ENCODE results near the gene SOS1. TPM values are rescaled to one million over a fixed set of nuclear protein-coding genes. Genes with fewer than 3 reads are reported as not detected.

Gene SOS1
- polyA plus RNA-seq, 1 of the 3 experiments (the other 2 are of a cell fraction) = 12.8 TPM

GRCh38 chr2:39007875-39008504 lies 112.9 kb downstream of the SOS1 start:
- Histone ChIP-seq H4K20me1 (ENCODE audit: insufficient read depth) (no peaks in the 10 kb centered on the region), H3K36me3 (replicated peaks in 1 of 2; ENCODE audit: control insufficient read depth in 1 of 2, insufficient read depth in 2 of 2, low read length in 1 of 2) (peaks cover 74 to 75% of the 10 kb centered on the region in 2 experiments), H3K27ac (ENCODE audit: low read depth in 2 of 2, low read length in 1 of 2) (no peak overlapping the region), H3K9me3 (no peaks in the 10 kb centered on the region), H3K4me1 (ENCODE audit: control insufficient read depth in 1 of 2, insufficient read depth in 2 of 2, low read depth in 1 of 2, low read length in 1 of 2) (no peaks in the 10 kb centered on the region), H3K79me2 (ENCODE audit: insufficient read depth) (no peaks in the 10 kb centered on the region), H3K4me2 (no peak overlapping the region), H3K4me3 (ENCODE audit: low read depth in 2 of 2, low read length in 1 of 2) (no peak overlapping the region), H3K27me3 (ENCODE audit: insufficient read depth) (no peaks in the 10 kb centered on the region), H3K9me2 (no peaks in the 10 kb centered on the region), H3F3A (replicated peaks; ENCODE audit: insufficient read depth) (peaks cover 12% of the 10 kb centered on the region), H3K9ac (no peak overlapping the region), H2AFZ (ENCODE audit: low read depth) (no peak overlapping the region)
- TF ChIP-seq RFX5 (IDR thresholded peaks at IDR 0.05; ENCODE audit: low read length) (no peak), SMC3 (IDR thresholded peaks at IDR 0.05; ENCODE audit: low read depth, low read length) (no peak), RXRA (IDR thresholded peaks at IDR 0.05; ENCODE audit: borderline replicate concordance, low read depth) (no peak), USF2 (IDR thresholded peaks at IDR 0.05; ENCODE audit: borderline replicate concordance, low read depth, low read length) (no peak), RCOR1 (IDR thresholded peaks at IDR 0.05; ENCODE audit: low read length) (no peak), TAF1 (IDR thresholded peaks at IDR 0.05; ENCODE audit: borderline replicate concordance, low read depth, low read length) (no peak), FOSL2 (IDR thresholded peaks at IDR 0.05; ENCODE audit: borderline replicate concordance, low read depth) (no peak), JUND (IDR thresholded peaks at IDR 0.05) (no peak)
- TF ChIP-seq, protein P1, sequence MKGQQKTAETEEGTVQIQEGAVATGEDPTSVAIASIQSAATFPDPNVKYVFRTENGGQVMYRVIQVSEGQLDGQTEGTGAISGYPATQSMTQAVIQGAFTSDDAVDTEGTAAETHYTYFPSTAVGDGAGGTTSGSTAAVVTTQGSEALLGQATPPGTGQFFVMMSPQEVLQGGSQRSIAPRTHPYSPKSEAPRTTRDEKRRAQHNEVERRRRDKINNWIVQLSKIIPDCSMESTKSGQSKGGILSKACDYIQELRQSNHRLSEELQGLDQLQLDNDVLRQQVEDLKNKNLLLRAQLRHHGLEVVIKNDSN (IDR thresholded peaks at IDR 0.05; ENCODE audit: borderline replicate concordance, low read depth) = no peak
- TF ChIP-seq, protein P2, sequence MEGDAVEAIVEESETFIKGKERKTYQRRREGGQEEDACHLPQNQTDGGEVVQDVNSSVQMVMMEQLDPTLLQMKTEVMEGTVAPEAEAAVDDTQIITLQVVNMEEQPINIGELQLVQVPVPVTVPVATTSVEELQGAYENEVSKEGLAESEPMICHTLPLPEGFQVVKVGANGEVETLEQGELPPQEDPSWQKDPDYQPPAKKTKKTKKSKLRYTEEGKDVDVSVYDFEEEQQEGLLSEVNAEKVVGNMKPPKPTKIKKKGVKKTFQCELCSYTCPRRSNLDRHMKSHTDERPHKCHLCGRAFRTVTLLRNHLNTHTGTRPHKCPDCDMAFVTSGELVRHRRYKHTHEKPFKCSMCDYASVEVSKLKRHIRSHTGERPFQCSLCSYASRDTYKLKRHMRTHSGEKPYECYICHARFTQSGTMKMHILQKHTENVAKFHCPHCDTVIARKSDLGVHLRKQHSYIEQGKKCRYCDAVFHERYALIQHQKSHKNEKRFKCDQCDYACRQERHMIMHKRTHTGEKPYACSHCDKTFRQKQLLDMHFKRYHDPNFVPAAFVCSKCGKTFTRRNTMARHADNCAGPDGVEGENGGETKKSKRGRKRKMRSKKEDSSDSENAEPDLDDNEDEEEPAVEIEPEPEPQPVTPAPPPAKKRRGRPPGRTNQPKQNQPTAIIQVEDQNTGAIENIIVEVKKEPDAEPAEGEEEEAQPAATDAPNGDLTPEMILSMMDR (IDR thresholded peaks at IDR 0.05) = no peak
- WGBS (ENCODE audit: low lambda C conversion rate) = 93% methylated on average over 4 of the region's 5 CpGs
- POLR2A ChIA-PET = no interaction called here
- DNase-seq = no peak
- CTCF ChIA-PET = interaction anchor here (1.0 to 2.6 kb wide), 9 partner anchors 9 to 221 kb away, joined by 3 to 9 read pairs (median 5); no protein-coding TSS in a partner anchor

DNA sequence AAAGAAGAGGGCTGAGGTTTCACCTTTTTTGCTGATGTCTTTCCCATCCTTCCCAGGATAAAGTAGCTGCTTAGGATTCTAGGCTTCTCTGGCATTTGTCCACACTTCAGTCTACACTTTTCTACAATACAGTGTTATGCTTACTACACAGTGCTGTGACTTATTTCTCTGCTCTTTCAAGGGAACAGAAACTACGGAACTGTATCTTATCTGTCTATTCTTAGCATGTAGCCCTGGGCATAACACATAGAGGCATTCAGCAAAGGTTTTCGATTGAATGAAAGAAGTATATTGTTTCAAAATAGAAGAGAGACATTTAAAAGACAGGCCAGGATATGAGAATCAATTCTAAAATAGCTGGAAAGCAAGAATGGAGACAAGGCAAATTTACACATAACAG lies 120.3 kb downstream of the SOS1 start:
- Histone ChIP-seq H3K36me3 (replicated peaks in 1 of 2; ENCODE audit: control insufficient read depth in 1 of 2, insufficient read depth in 2 of 2, low read length in 1 of 2) (peaks cover 55 to 56% of the 10 kb centered on the region in 2 experiments), H3K4me2 (no peak overlapping the region), H2AFZ (ENCODE audit: low read depth) (no peak overlapping the region), H3K9me3 (no peaks in the 10 kb centered on the region), H3K27me3 (ENCODE audit: insufficient read depth) (no peaks in the 10 kb centered on the region), H3K79me2 (ENCODE audit: insufficient read depth) (no peaks in the 10 kb centered on the region), H3K9me2 (no peaks in the 10 kb centered on the region), H3K9ac (no peak overlapping the region), H4K20me1 (ENCODE audit: insufficient read depth) (no peaks in the 10 kb centered on the region), H3K27ac (ENCODE audit: low read depth in 2 of 2, low read length in 1 of 2) (no peak overlapping the region), H3K4me1 (ENCODE audit: control insufficient read depth in 1 of 2, insufficient read depth in 2 of 2, low read depth in 1 of 2, low read length in 1 of 2) (peaks cover 0 to 3% of the 10 kb centered on the region in 2 experiments; a peak in 1 of 4 replicates), H3K4me3 (ENCODE audit: low read depth in 2 of 2, low read length in 1 of 2) (no peak overlapping the region), H3F3A (replicated peaks; ENCODE audit: insufficient read depth) (peaks cover 13% of the 10 kb centered on the region)
- WGBS (ENCODE audit: low lambda C conversion rate) = 93% methylated on average over 2 of the region's 2 CpGs
- POLR2A ChIA-PET = no interaction called here
- no peak for DNase-seq
- CTCF ChIA-PET = interaction anchor here (1.2 to 2.7 kb wide), 6 partner anchors 8 to 227 kb away, joined by 3 to 12 read pairs (median 5); no protein-coding TSS in a partner anchor
- TF ChIP-seq RXRA (IDR thresholded peaks at IDR 0.05; ENCODE audit: borderline replicate concordance, low read depth) = no peak
- no peak for TF ChIP-seq MXI1 (IDR thresholded peaks at IDR 0.05; ENCODE audit: low read depth, low read length)
